Suprapubic skin (tissue), 4 donors: Measurements from ENCODE around the gene KCNK18.

Experiments
- CTCF ChIP-seq, 2 donors: fragments of 200-600 bp in 1 of 2; fragments of 450-650 bp in 1 of 2; sonication (generic) in 1 of 2; IDR thresholded peaks; one replicate each; pipeline ENCODE4 v1.5.1; 2016 to 2019; ENCODE audit warnings: antibody characterized with exemption in 2 of 2, mild to moderate bottlenecking in 1 of 2, moderate library complexity in 1 of 2
- EP300 ChIP-seq: sonication (generic); formaldehyde crosslinking; IDR thresholded peaks from one replicate; pipeline ENCODE4 v1.6.1; 2017; ENCODE audit warnings: antibody characterized with exemption
- POLR2A ChIP-seq, 2 donors: fragments of 450-650 bp; IDR thresholded peaks; one replicate each; pipeline ENCODE4 v1.6.1; 2017; ENCODE audit warnings: antibody characterized with exemption in 2 of 2, mild to moderate bottlenecking in 2 of 2, moderate library complexity in 2 of 2
- POLR2AphosphoS5 ChIP-seq, 3 donors: sonication (generic); formaldehyde crosslinking; IDR thresholded peaks; one replicate each; pipeline ENCODE4 v1.6.1; 2017; ENCODE audit warnings: antibody characterized with exemption in 3 of 3

- TF ChIP-seq CTCF (IDR thresholded peaks at IDR 0.05) (no peak), EP300 (no peak), POLR2AphosphoS5 (IDR thresholded peaks at IDR 0.05) (no peak), POLR2A (IDR thresholded peaks at IDR 0.05) (no peak)
Measured at GRCh38 chr10:117198088-117198487, 799 bp downstream of the KCNK18 start.
